GM21367 (cell line): ENCODE data around the gene NAALADL2.
"Not testable (repeated sequence)": the region's sequence is repeated elsewhere in the genome, so short reads cannot be mapped to it uniquely, and the experiment has no call there.

Source experiments
- ATAC-seq: cut with Tn5 transposase; IDR thresholded peaks from one replicate; pipeline ENCODE4 v1.9.1; 2021; ENCODE audit not compliant: unreplicated experiment

The NAALADL2 gene

GRCh38 chr3:175121225-175121624, 262.1 kb downstream of the NAALADL2 start:
- ATAC-seq, result no peak

DNA sequence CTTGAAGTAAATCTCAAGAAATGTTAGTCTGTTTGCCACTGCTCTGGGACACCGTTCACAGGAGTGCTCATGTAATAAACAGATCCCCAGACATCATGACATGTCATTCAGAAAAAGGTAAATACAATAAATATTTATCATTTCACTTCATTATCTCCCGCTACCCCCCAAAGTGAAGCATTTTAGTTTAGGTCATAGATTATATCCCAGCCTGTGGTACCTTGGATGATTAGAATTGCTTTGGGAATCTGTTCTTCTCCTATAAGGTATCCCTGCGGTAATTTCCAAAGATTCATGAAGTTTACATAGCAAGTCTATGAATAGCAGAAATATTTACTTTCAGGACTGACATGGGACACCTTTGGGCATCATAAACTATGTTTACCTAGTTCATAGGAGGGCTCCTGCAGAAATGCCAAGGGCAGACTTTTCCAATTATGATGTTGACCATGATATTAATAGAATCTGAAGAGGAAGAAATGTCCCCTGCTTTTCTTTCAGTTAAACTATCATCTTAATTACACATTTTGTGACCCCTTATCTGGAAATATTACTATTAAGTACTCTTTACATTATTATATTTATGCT, 268.0 kb downstream of the NAALADL2 start:
- ATAC-seq, result no peak

- ATAC-seq, result no peak
These were observed 270.0 kb downstream of the NAALADL2 start for GRCh38 chr3:175129126-175129525.

GRCh38 chr3:175129571-175129970, 270.4 kb downstream of the NAALADL2 start:
- no peak for ATAC-seq

GRCh38 chr3:175131866-175132265, 272.7 kb downstream of the NAALADL2 start:
- not testable (repeated sequence) for ATAC-seq

DNA sequence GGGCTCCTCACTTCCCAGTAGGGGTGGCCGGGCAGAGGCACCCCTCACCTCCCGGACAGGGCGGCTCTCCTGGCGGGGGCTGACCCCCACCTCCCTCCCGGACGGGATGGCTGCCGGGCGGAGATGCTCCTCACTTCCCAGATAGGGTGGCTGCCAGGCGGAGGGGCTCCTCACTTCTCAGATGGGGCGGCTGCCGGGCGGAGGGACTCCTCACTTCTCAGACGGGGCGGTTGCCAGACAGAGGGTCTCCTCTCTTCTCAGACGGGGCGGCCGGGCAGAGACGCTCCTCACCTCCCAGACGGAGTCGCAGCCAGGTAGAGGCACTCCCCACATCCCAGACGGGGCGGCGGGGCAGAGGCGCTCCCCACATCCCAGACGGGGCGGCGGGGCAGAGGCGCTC, 273.6 kb downstream of the NAALADL2 start:
- not testable (repeated sequence) for ATAC-seq

GRCh38 chr3:175144368-175144767, 285.2 kb downstream of the NAALADL2 start:
- ATAC-seq, result no peak

DNA sequence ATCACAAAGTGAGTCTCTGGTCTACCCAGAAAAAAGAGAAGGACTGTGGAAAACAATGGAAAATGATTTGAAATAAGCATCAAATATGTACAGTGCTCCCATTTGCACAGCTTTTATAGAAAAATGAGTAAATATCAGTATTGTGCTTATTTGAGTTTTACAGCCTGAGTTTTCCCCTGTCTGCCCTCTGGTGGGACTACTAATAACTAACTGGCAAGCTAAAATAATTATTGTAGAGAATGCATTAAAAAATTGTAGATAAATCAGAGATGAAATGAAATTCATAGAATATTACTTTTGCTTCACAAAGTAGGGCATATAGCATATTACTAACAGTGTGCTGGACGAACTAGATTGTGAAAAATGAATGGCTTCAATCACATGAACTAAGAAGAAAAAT, 287.1 kb downstream of the NAALADL2 start:
- no peak for ATAC-seq

GRCh38 chr3:175149675-175150074, 290.5 kb downstream of the NAALADL2 start:
- ATAC-seq, result peak; percentile 93

- no peak for ATAC-seq
These were observed 291.8 kb downstream of the NAALADL2 start for GRCh38 chr3:175150812-175151401.

DNA sequence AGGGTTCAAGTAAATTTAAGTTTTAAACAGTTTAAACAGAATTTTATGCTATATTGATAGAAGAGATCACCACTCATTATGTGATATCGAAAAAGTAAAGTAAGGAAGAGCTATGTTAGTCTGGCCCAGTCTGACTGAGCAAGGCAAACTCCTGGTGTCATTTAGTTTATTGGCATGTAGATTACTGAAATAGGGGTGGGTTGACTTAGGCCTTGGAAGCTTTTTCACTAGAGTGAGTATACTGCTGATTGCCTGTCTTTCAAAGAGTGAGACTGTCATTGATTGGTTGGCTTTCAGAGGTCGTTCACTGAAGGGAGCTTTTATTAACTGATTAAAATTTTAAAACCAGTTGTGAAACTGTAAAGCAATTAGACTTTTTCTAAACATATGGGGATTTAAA, 294.5 kb downstream of the NAALADL2 start:
- no peak for ATAC-seq

- no peak for ATAC-seq
These were observed 296.0 kb downstream of the NAALADL2 start for GRCh38 chr3:175155172-175155571.

DNA sequence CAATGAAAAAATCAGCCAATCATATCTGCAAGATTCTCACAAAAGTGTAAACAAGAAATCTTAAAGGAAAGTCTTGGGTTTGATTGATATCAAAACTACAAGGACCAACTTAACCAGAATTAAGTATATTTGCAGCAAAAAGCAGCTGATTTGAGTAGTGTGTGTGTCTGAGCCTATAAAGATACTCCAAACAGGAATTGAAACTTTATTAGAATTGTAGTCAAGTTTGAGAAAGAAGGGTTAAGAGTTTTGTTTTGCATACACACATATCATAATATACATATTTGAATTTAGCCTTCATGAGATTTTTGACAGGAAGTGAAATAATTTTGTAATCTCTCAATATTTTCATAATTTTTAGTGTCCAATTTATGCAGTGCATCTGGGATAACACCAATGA, 300.1 kb downstream of the NAALADL2 start:
- ATAC-seq, result no peak

GRCh38 chr3:175161291-175161690, 302.2 kb downstream of the NAALADL2 start:
- no peak for ATAC-seq

GRCh38 chr3:175163686-175164085, 304.6 kb downstream of the NAALADL2 start:
- no peak for ATAC-seq

- ATAC-seq, result not testable (repeated sequence)
These were observed 314.0 kb downstream of the NAALADL2 start for GRCh38 chr3:175173117-175173516.

GRCh38 chr3:175176556-175176955, 317.4 kb downstream of the NAALADL2 start:
- ATAC-seq, result no peak

DNA sequence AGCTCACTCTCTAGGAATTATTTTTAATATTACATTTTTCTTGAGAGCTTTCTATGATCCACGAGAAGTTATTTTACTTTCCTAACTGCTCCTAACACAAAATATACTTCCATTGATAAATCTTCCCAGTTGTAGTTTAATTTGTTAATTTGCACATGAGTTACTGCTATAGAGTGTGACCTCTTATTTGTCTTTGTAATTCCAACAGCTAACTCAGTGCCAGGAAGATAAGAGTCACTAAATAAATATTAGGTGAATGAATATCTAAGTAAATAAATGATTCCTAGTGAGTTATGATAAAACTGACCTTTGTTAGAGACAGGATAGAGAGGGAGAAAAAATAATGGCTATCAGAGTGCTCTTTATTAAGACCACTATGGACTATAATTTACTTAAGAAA, 319.9 kb downstream of the NAALADL2 start:
- no peak for ATAC-seq

DNA sequence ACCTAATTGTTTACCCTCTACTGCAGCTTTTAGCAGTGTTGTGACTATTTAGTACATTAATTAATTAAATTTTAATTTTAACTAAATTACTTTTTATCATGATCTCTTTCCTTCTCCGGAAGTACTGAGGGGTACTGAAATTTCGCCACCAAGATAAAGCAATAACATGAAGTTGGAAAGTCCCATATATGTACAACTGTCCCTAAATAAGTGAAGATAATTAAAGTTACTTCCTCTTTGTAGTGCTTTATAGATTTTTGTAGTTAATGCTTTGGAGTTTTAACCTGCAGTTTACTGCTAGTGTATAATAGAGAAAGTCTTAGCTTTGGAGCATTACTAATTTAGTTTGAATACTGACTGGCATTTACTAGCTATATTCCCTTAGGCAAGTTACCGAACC, 325.3 kb downstream of the NAALADL2 start:
- no peak for ATAC-seq

DNA sequence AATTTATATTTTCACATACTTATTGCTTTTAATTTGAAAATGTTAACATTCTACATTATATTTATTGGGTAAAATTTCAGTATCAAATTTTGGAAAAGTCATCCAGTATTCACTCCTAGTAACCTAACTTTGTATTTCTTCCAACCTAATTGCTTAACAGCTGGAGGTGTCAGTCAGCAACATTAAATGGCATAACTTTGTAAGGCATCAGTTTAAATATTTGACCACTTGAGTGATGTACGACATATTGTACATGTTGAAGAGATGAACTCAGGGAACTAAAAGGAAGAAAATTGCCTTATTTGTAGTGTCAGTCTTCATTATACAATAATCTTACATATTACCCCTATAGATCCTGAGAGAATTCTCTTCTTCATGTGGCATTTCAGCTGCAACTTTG, 326.8 kb downstream of the NAALADL2 start:
- ATAC-seq, result no peak

DNA sequence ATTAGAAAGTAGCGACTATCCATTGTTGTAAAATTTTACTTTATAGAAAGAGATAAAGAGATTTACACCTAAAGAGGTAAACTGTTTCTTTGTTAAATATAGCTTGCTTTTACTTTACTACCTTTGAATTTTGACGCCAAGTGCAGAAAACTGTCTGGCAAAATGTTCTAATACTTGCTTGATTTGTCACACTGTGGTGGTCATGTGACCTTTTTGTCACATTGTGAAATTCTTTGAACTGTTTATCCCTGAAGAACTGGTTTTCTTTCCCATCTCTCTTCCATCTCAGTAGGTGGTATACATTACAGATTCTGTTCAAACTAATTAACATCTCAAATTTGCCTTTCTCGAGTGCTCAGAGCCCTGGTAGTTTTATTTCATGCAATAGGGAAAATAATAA, 327.4 kb downstream of the NAALADL2 start:
- no peak for ATAC-seq

DNA sequence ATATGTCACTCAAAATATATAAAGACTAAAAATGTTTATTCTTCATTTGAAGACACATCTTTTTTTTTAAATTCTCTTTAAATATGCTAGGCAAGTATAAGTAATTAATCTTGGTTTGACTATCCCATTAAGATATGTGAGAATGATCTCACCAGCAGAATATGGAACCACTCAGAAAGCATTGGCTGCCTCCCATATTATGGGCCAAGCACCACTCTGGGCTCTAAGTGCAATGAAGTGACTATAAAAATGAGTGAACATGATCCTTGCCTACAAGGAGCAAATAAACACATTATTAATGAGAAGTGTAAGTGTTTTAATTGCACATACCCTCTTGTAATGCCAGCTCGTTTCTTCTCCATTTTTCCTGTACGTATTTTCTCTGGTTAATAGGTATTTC, 328.5 kb downstream of the NAALADL2 start:
- ATAC-seq, result no peak

- no peak for ATAC-seq
These were observed 333.4 kb downstream of the NAALADL2 start for GRCh38 chr3:175192536-175192935.
